Glutamatergic neuron (in vitro differentiated cells): ENCODE measurements around the gene UNK. TPM values are rescaled to one million over a fixed set of nuclear protein-coding genes. Genes with fewer than 3 reads are reported as not detected.
A peak's percentile ranks its signal among the peaks of the same experiment; 100 is the strongest.

Experiments
- DNase-seq: peaks from one replicate; pipeline ENCODE4 v3.0.0; 2022
- H3K27ac Mint-ChIP-seq: one replicate; pipeline ENCODE4 v1.8.0; 2020; ENCODE audit warnings: mild to moderate bottlenecking, mixed read lengths, inconsistent platforms; ENCODE audit not compliant: unreplicated experiment
- H3K27me3 Mint-ChIP-seq: one replicate; pipeline ENCODE4 v1.8.0; 2020; ENCODE audit warnings: mild to moderate bottlenecking, moderate library complexity, mixed read lengths, inconsistent platforms; ENCODE audit not compliant: unreplicated experiment
- H3K36me3 Mint-ChIP-seq: one replicate; pipeline ENCODE4 v1.8.0; 2020; ENCODE audit warnings: mild to moderate bottlenecking, mixed read lengths, inconsistent platforms; ENCODE audit not compliant: unreplicated experiment
- H3K4me1 Mint-ChIP-seq: one replicate; pipeline ENCODE4 v1.8.0; 2020; ENCODE audit warnings: mild to moderate bottlenecking, low read depth, mixed read lengths, inconsistent platforms; ENCODE audit not compliant: unreplicated experiment
- H3K4me3 Mint-ChIP-seq: one replicate; pipeline ENCODE4 v1.8.0; 2020; ENCODE audit warnings: mild to moderate bottlenecking, mixed read lengths, inconsistent platforms; ENCODE audit not compliant: unreplicated experiment
- H3K9me3 Mint-ChIP-seq: one replicate; pipeline ENCODE4 v1.8.0; 2020; ENCODE audit warnings: mild to moderate bottlenecking, moderate library complexity, mixed read lengths, inconsistent platforms; ENCODE audit not compliant: unreplicated experiment
- total RNA-seq: library from RNA; stranded (reverse); fragmentation: NEBNext Ultra II Directional; extraction: Animal tissue kit (Norgen Biotek cat#: 25700); gene quantifications from one replicate; pipeline ENCODE4 v1.2.1, GENCODE V29; 2021; ENCODE audit not compliant: unreplicated experiment
- TF ChIP-seq, protein P1 (sequence below): fragments of 200-600 bp; sonication (generic); IDR thresholded peaks from one replicate; pipeline ENCODE4 v1.5.0; 2021; ENCODE audit not compliant: partially characterized antibody, unreplicated experiment

UNK gene
- total RNA-seq, 1 donor from 2014 or later = 65.5 TPM

- Mint-ChIP-seq H3K27ac (peak overlapping the region; percentile 34), H3K9me3 (peaks cover 9% of the 10 kb centered on the region), H3K4me1 (peaks cover 26% of the 10 kb centered on the region), H3K27me3 (peaks cover 10% of the 10 kb centered on the region), H3K4me3 (no peak overlapping the region), H3K36me3 (no peaks in the 10 kb centered on the region)
- TF ChIP-seq, protein P1, sequence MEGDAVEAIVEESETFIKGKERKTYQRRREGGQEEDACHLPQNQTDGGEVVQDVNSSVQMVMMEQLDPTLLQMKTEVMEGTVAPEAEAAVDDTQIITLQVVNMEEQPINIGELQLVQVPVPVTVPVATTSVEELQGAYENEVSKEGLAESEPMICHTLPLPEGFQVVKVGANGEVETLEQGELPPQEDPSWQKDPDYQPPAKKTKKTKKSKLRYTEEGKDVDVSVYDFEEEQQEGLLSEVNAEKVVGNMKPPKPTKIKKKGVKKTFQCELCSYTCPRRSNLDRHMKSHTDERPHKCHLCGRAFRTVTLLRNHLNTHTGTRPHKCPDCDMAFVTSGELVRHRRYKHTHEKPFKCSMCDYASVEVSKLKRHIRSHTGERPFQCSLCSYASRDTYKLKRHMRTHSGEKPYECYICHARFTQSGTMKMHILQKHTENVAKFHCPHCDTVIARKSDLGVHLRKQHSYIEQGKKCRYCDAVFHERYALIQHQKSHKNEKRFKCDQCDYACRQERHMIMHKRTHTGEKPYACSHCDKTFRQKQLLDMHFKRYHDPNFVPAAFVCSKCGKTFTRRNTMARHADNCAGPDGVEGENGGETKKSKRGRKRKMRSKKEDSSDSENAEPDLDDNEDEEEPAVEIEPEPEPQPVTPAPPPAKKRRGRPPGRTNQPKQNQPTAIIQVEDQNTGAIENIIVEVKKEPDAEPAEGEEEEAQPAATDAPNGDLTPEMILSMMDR = no peak
- DNase-seq = no peak
These were observed 34.5 kb downstream of the UNK start for GRCh38 chr17:75819116-75819515.

- Mint-ChIP-seq H3K27me3 (peaks cover 9% of the 10 kb centered on the region), H3K9me3 (peaks cover 9% of the 10 kb centered on the region), H3K36me3 (no peaks in the 10 kb centered on the region), H3K27ac (no peak overlapping the region), H3K4me3 (no peak overlapping the region), H3K4me1 (peaks cover 29% of the 10 kb centered on the region)
- DNase-seq = no peak
- TF ChIP-seq, protein P1 = no peak
These were observed 35.1 kb downstream of the UNK start for GRCh38 chr17:75819678-75820077.

DNA sequence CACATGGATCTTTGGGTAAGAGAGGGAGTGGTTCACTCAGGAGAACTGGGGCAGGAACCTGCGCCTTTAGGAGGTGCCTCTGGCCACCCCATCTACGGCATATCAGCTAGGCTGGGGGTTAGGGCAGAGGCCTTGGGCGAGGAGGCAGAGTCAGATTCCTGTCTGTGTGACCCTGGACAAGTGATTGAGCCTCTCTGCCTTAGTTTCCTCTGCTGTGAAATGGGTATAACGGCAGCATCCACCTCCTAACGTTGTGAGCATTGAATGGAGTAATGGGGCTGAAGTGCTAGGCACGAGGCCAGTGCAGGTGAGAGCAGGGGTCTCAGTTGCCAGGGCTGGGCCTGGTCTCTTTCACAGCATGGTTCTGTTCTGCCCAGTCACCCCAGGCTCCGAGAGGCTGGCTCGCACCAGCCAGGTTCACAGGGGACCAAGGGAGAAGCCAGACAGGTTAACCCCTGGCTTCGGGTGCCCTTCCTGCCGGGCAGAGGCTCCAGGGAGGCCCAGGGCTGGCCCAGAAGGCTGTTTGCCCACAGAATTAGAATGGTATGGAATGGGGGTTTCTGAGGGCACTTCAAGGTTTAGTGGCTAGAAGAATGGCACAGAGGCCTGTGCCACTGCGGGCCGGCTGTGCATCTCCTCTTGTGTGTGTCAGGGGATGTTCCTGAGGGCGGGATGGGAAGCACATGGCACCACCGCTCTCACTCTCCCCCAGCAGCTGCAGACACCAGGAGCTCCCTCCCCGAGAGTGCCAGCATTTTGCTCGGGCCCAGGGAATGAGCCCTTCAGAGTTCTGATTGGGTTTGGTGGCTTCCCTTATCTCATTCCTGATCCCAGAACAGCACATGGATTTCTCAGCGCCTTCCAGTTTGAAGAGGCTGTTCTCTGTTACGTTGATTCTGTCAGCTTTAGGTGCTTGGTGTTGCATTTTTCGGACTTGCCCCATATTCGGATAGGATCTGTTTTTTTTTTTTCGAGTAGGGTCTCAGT lies 35.8 kb downstream of the UNK start:
- no peak for DNase-seq
- Mint-ChIP-seq H3K27me3 (peaks cover 11% of the 10 kb centered on the region), H3K4me3 (no peak overlapping the region), H3K9me3 (peaks cover 9% of the 10 kb centered on the region), H3K4me1 (peaks cover 31% of the 10 kb centered on the region), H3K36me3 (no peaks in the 10 kb centered on the region), H3K27ac (no peak overlapping the region)
- TF ChIP-seq, protein P1 = no peak

- Mint-ChIP-seq H3K27me3 (peaks cover 12% of the 10 kb centered on the region), H3K4me3 (peak overlapping the region; percentile 58), H3K27ac (peak overlapping the region; percentile 73), H3K4me1 (peaks cover 28% of the 10 kb centered on the region), H3K36me3 (no peaks in the 10 kb centered on the region), H3K9me3 (peaks cover 9% of the 10 kb centered on the region)
- TF ChIP-seq, protein P1 = no peak
- DNase-seq = no peak
These were observed 36.9 kb downstream of the UNK start for GRCh38 chr17:75821552-75821951.
